Prostate gland (tissue), 2 donors: ENCODE measurements around the gene GPX5.

Experiments
- CTCF ChIP-seq, 4 experiments: fragments of 200-600 bp in 2 of 4; fragments of 450-650 bp in 2 of 4; sonication (generic) in 2 of 4; IDR thresholded peaks; 1 replicate in 3 of 4; 2 replicates in 1 of 4; pipeline ENCODE4 v1.5.1; 2016 to 2019; ENCODE audit warnings: antibody characterized with exemption in 4 of 4, mild to moderate bottlenecking in 2 of 4, moderate library complexity in 2 of 4
- POLR2A ChIP-seq: fragments of 450-650 bp; IDR thresholded peaks from one replicate; pipeline ENCODE4 v1.6.1; 2016; ENCODE audit warnings: antibody characterized with exemption, mild to moderate bottlenecking
- POLR2AphosphoS5 ChIP-seq: sonication (generic); formaldehyde crosslinking; IDR thresholded peaks from one replicate; pipeline ENCODE4 v1.6.1; 2017; ENCODE audit warnings: antibody characterized with exemption

GRCh38 chr6:28505733-28506132, 19.9 kb upstream of the GPX5 start:
- TF ChIP-seq POLR2A (no peak), CTCF (IDR thresholded peaks at IDR 0.05) (no peak), POLR2AphosphoS5 (no peak)
